GM12878 (cell line): ENCODE results near the gene COPB1. TPM values are rescaled to one million over a fixed set of nuclear protein-coding genes. Genes with fewer than 3 reads are reported as not detected.

Experiments
- BMI1 ChIP-seq: fragments of 450-650 bp; IDR thresholded peaks from 2 replicates; pipeline ENCODE4 v1.6.1; 2016; ENCODE audit warnings: mild to moderate bottlenecking, moderate library complexity, borderline replicate concordance
- CEBPZ ChIP-seq: fragments of 150-350 bp; IDR thresholded peaks from 2 replicates; pipeline ENCODE4 v1.6.1; 2016; ENCODE audit warnings: low read depth, low read length
- CHD1 ChIP-seq: IDR thresholded peaks from 2 replicates; pipeline ENCODE4 v1.6.1; 2012; ENCODE audit warnings: low read depth, low read length, improper control_type of control experiment
- EP300 ChIP-seq, 2 experiments: fragments of 150-350 bp in 1 of 2; IDR thresholded peaks; 2 replicates each; pipeline ENCODE4 v1.6.1; 2011 to 2012; ENCODE audit warnings: low read depth in 2 of 2, low read length in 2 of 2, borderline replicate concordance in 1 of 2, improper control_type of control experiment in 1 of 2, inconsistent platforms in 1 of 2; ENCODE audit not compliant: control insufficient read depth in 1 of 2
- IKZF2 ChIP-seq, 2 experiments: fragments of 450-650 bp; IDR thresholded peaks; 2 replicates each; pipeline ENCODE4 v1.6.1; 2017; ENCODE audit warnings: mild to moderate bottlenecking in 2 of 2, moderate library complexity in 2 of 2
- KDM1A ChIP-seq: fragments of 200-600 bp; sonication (generic); IDR thresholded peaks from 2 replicates; pipeline ENCODE4 v1.6.1; 2016; ENCODE audit warnings: borderline replicate concordance
- LARP7 ChIP-seq: fragments of 450-650 bp; IDR thresholded peaks from 2 replicates; pipeline ENCODE4 v1.6.1; 2017; ENCODE audit warnings: mild to moderate bottlenecking
- MEF2B ChIP-seq: fragments of 450-650 bp; IDR thresholded peaks from 2 replicates; pipeline ENCODE4 v1.6.1; 2018; ENCODE audit warnings: mild to moderate bottlenecking, moderate library complexity; ENCODE audit not compliant: partially characterized antibody, poor library complexity, severe bottlenecking
- NR2C1 ChIP-seq: fragments of 450-650 bp; IDR thresholded peaks from 2 replicates; pipeline ENCODE4 v1.6.1; 2017; ENCODE audit warnings: antibody characterized with exemption, mild to moderate bottlenecking, moderate library complexity
- NR2F1 ChIP-seq: fragments of 450-650 bp; conservative IDR thresholded peaks from 2 replicates; pipeline ENCODE4 v1.6.1; 2017; ENCODE audit warnings: mild to moderate bottlenecking
- POLR2A ChIP-seq: IDR thresholded peaks from 2 replicates; pipeline ENCODE4 v1.6.1; 2011; ENCODE audit warnings: low read depth, mild to moderate bottlenecking, low read length
- RCOR1 ChIP-seq: conservative IDR thresholded peaks from 2 replicates; pipeline ENCODE4 v1.6.1; 2012; ENCODE audit warnings: low read depth, low read length, improper control_type of control experiment
- RELB ChIP-seq: fragments of 450-650 bp; IDR thresholded peaks from 2 replicates; pipeline ENCODE4 v1.6.1; 2017; ENCODE audit warnings: low read depth, mild to moderate bottlenecking, moderate library complexity
- SMC3 ChIP-seq: IDR thresholded peaks from 2 replicates; pipeline ENCODE4 v1.6.1; 2011; ENCODE audit warnings: low read length, improper control_type of control experiment, borderline replicate concordance
- TCF12 ChIP-seq: IDR thresholded peaks from 2 replicates; pipeline ENCODE4 v1.6.1; 2011; ENCODE audit warnings: low read depth, mild to moderate bottlenecking, low read length
- ZBTB11 ChIP-seq: fragments of 450-650 bp; formaldehyde crosslinking; IDR thresholded peaks from 2 replicates; pipeline ENCODE4 v1.5.0; 2022; ENCODE audit warnings: mild to moderate bottlenecking, missing genetic modification characterization
- ZBTB33 ChIP-seq: fragments of 450-650 bp; IDR thresholded peaks from 2 replicates; pipeline ENCODE4 v1.6.1; 2017; ENCODE audit warnings: mild to moderate bottlenecking
- ZNF207 ChIP-seq: fragments of 450-650 bp; IDR thresholded peaks from 2 replicates; pipeline ENCODE4 v1.6.1; 2014; ENCODE audit warnings: antibody characterized with exemption, mild to moderate bottlenecking, borderline replicate concordance
- polyA plus RNA-seq, 11 experiments: library from polyadenylated mRNA; depleted of rRNA in 4 of 11; unstranded in 6 of 11; stranded (reverse) in 5 of 11; fragments of >200 nt; fragmentation: Nextera tagmentation in 4 of 11; fragmentation: Illumina TruSeq in 1 of 11; extraction: Ambion mirVana in 4 of 11; extraction: Trizol in 1 of 11; gene quantifications; 1 replicate in 1 of 11; 2 replicates in 10 of 11; pipeline versions ENCODE4 v1.2.1 to v1.2.3, GENCODE V29; 2011 to 2016; ENCODE audit warnings: inconsistent platforms in 2 of 11, missing spikeins in 2 of 11, low read depth in 1 of 11
- total RNA-seq, 4 experiments: library from RNA; depleted of rRNA in 3 of 4; stranded (reverse); fragments of >200 nt in 3 of 4; fragmentation: Illumina TruSeq in 1 of 4; extraction: Trizol in 1 of 4; gene quantifications; 2 replicates each; pipeline versions ENCODE4 v1.2.1 to v1.2.3, GENCODE V29; 2013 to 2021

COPB1 gene
- total and polyA plus RNA-seq, 10 of the 15 experiments (the other 5 are each of a cell fraction or from before 2014, with no cell fraction given): 67.0 to 149 (median 109) TPM

GRCh38 chr11:14537134-14537599 is 37.6 kb upstream of the COPB1 start (continued):
- TF ChIP-seq ZBTB33: no peak
- no peak for TF ChIP-seq MEF2B
- TF ChIP-seq TCF12: no peak
- no peak for TF ChIP-seq NR2C1
- TF ChIP-seq ZBTB11: no peak
- no peak for TF ChIP-seq BMI1
- TF ChIP-seq ZNF207: no peak
- no peak for TF ChIP-seq POLR2A
- TF ChIP-seq RELB: peak; percentile 34; the same call in 1 of the 2 replicates
- no peak for TF ChIP-seq KDM1A
- peak; percentile 68 for TF ChIP-seq SMC3
- 0 out of 2 replicates have a peak, but pooled peaks have one; percentile 18 for TF ChIP-seq NR2F1
- TF ChIP-seq CHD1: no peak
- TF ChIP-seq IKZF2 (IDR thresholded peaks at IDR 0.05): no peak
- TF ChIP-seq CEBPZ: no peak
- no peak for TF ChIP-seq LARP7
- TF ChIP-seq EP300 (IDR thresholded peaks at IDR 0.05; ENCODE audit: borderline replicate concordance in 1 of 2, control insufficient read depth in 1 of 2, low read depth in 2 of 2, low read length in 2 of 2): no peak
- no peak for TF ChIP-seq RCOR1
